Ishikawa (cell line): ENCODE measurements around the gene MDFI.

Experiments used
- CEBPB ChIP-seq: IDR thresholded peaks from 2 replicates; pipeline ENCODE4 v1.6.1; 2012
- CREB1 ChIP-seq: IDR thresholded peaks from 2 replicates; pipeline ENCODE4 v1.6.1; 2012; ENCODE audit warnings: low read depth
- EGR1 ChIP-seq: IDR thresholded peaks from 2 replicates; pipeline ENCODE4 v1.6.1; 2012
- EP300 ChIP-seq: IDR thresholded peaks from 2 replicates; pipeline ENCODE4 v1.6.1; 2012; ENCODE audit warnings: borderline replicate concordance
- FOXM1 ChIP-seq: IDR thresholded peaks from 2 replicates; pipeline ENCODE4 v1.6.1; 2012; ENCODE audit warnings: low read depth, borderline replicate concordance
- MAX ChIP-seq: IDR thresholded peaks from 2 replicates; pipeline ENCODE4 v1.6.1; 2012
- NFIC ChIP-seq: IDR thresholded peaks from 2 replicates; pipeline ENCODE4 v1.6.1; 2012
- RAD21 ChIP-seq: IDR thresholded peaks from 2 replicates; pipeline ENCODE4 v1.6.1; 2012; ENCODE audit warnings: low read depth
- REST ChIP-seq: IDR thresholded peaks from 2 replicates; pipeline ENCODE4 v1.6.1; 2012; ENCODE audit warnings: low read depth, mild to moderate bottlenecking
- TAF1 ChIP-seq: IDR thresholded peaks from 2 replicates; pipeline ENCODE4 v1.6.1; 2012; ENCODE audit warnings: low read depth, mild to moderate bottlenecking
- TCF12 ChIP-seq: IDR thresholded peaks from 2 replicates; pipeline ENCODE4 v1.6.1; 2012; ENCODE audit warnings: low read depth
- TEAD4 ChIP-seq: IDR thresholded peaks from 2 replicates; pipeline ENCODE4 v1.6.1; 2012
- USF1 ChIP-seq: IDR thresholded peaks from 2 replicates; pipeline ENCODE4 v1.6.1; 2012
- YY1 ChIP-seq: IDR thresholded peaks from 2 replicates; pipeline ENCODE4 v1.6.1; 2012; ENCODE audit warnings: low read depth
- ZBTB7A ChIP-seq: IDR thresholded peaks from 2 replicates; pipeline ENCODE4 v1.6.1; 2012; ENCODE audit warnings: low read depth

Gene MDFI

GRCh38 chr6:41690541-41691330 is 52.5 kb downstream of the MDFI start:
- no peak for TF ChIP-seq CEBPB
- no peak for TF ChIP-seq USF1
- TF ChIP-seq YY1, result no peak
- no peak for TF ChIP-seq FOXM1
- no peak for TF ChIP-seq RAD21
- TF ChIP-seq MAX, result no peak
- TF ChIP-seq REST, result no peak
- no peak for TF ChIP-seq TAF1
- TF ChIP-seq TEAD4, result no peak
- no peak for TF ChIP-seq EGR1
- no peak for TF ChIP-seq EP300
- TF ChIP-seq TCF12, result no peak
- no peak for TF ChIP-seq CREB1
- TF ChIP-seq NFIC, result no peak
- no peak for TF ChIP-seq ZBTB7A

- no peak for TF ChIP-seq FOXM1
- no peak for TF ChIP-seq USF1
- TF ChIP-seq ZBTB7A, result no peak
- no peak for TF ChIP-seq TEAD4
- TF ChIP-seq MAX, result no peak
- no peak for TF ChIP-seq EGR1
- no peak for TF ChIP-seq YY1
- no peak for TF ChIP-seq CEBPB
- TF ChIP-seq CREB1, result no peak
- no peak for TF ChIP-seq TCF12
- TF ChIP-seq RAD21, result no peak
- no peak for TF ChIP-seq NFIC
- no peak for TF ChIP-seq REST
- no peak for TF ChIP-seq EP300
- no peak for TF ChIP-seq TAF1
Observed at GRCh38 chr6:41691426-41692079, 53.3 kb downstream of the MDFI start.

GRCh38 chr6:41692080-41692675 is 53.9 kb downstream of the MDFI start:
- no peak for TF ChIP-seq USF1
- no peak for TF ChIP-seq REST
- no peak for TF ChIP-seq RAD21
- TF ChIP-seq MAX, result no peak
- no peak for TF ChIP-seq YY1
- TF ChIP-seq TAF1, result no peak
- no peak for TF ChIP-seq CEBPB
- no peak for TF ChIP-seq TCF12
- TF ChIP-seq FOXM1, result no peak
- no peak for TF ChIP-seq EP300
- TF ChIP-seq NFIC, result no peak
- no peak for TF ChIP-seq TEAD4
- no peak for TF ChIP-seq CREB1
- no peak for TF ChIP-seq ZBTB7A
- no peak for TF ChIP-seq EGR1
